NT2/D1 (cell line): ENCODE measurements around the gene ACTN4.

Source experiments
- DNase-seq: peaks from one replicate; pipeline ENCODE4 v3.0.0-alpha.2; 2011; ENCODE audit warnings: low read depth, low spot score
- H3K27me3 ChIP-seq: 2 replicates; pipeline ENCODE4 v1.6.0; 2011; ENCODE audit warnings: mild to moderate bottlenecking; ENCODE audit not compliant: insufficient read length, insufficient read depth
- H3K36me3 ChIP-seq: 2 replicates; pipeline ENCODE4 v1.6.1; 2011; ENCODE audit warnings: mild to moderate bottlenecking, low read length, mixed read lengths; ENCODE audit not compliant: insufficient read depth, insufficient read length
- H3K4me1 ChIP-seq: 2 replicates; pipeline ENCODE4 v1.5.1; 2011; ENCODE audit not compliant: insufficient read depth, insufficient read length
- H3K4me3 ChIP-seq: 2 replicates; pipeline ENCODE4 v1.5.1; 2011; ENCODE audit warnings: low read depth; ENCODE audit not compliant: insufficient read length
- H3K9ac ChIP-seq: 2 replicates; pipeline ENCODE4 v1.6.0; 2011; ENCODE audit warnings: low read depth; ENCODE audit not compliant: insufficient read length
- H3K9me3 ChIP-seq: 2 replicates; pipeline ENCODE4 v1.5.1; 2011; ENCODE audit warnings: mild to moderate bottlenecking, low read length; ENCODE audit not compliant: insufficient read depth
- SUZ12 ChIP-seq: IDR thresholded peaks from 2 replicates; pipeline ENCODE4 v1.6.1; 2011; ENCODE audit not compliant: insufficient read length, insufficient read depth; ENCODE audit errors: extremely low read depth
- YY1 ChIP-seq: IDR thresholded peaks from 2 replicates; pipeline ENCODE4 v1.6.1; 2011; ENCODE audit not compliant: insufficient read length, insufficient read depth
- ZNF274 ChIP-seq: IDR thresholded peaks from 2 replicates; pipeline ENCODE4 v1.6.1; 2011; ENCODE audit warnings: mild to moderate bottlenecking, low read depth, low read length

ACTN4 gene

GRCh38 chr19:38727306-38727867 is 79.9 kb downstream of the ACTN4 start:
- H3K9me3 ChIP-seq, result no peaks in the 10 kb centered on the region
- DNase-seq, result no peak
- no peak overlapping the region for H3K9ac ChIP-seq
- H3K4me1 ChIP-seq, result peaks cover 8% of the 10 kb centered on the region
- H3K27me3 ChIP-seq, result no peaks in the 10 kb centered on the region
- TF ChIP-seq YY1 (no peak), ZNF274 (no peak), SUZ12 (no peak)
- H3K4me3 ChIP-seq, result no peak overlapping the region
- H3K36me3 ChIP-seq, result peaks cover 94% of the 10 kb centered on the region

- H3K27me3 ChIP-seq, result no peaks in the 10 kb centered on the region
- TF ChIP-seq ZNF274, result no peak
- no peak for TF ChIP-seq YY1
- TF ChIP-seq SUZ12, result no peak
- H3K9me3 ChIP-seq, result no peaks in the 10 kb centered on the region
- H3K4me1 ChIP-seq, result peaks cover 8% of the 10 kb centered on the region
- H3K4me3 ChIP-seq, result no peak overlapping the region
- no peak for DNase-seq
- H3K9ac ChIP-seq, result no peak overlapping the region
- peaks cover 92% of the 10 kb centered on the region for H3K36me3 ChIP-seq
These were observed 80.6 kb downstream of the ACTN4 start for GRCh38 chr19:38727868-38728660.

GRCh38 chr19:38728752-38729541 is 81.5 kb downstream of the ACTN4 start:
- Histone ChIP-seq H3K9ac (no peak overlapping the region), H3K4me1 (peaks cover 8% of the 10 kb centered on the region), H3K4me3 (no peak overlapping the region), H3K27me3 (no peaks in the 10 kb centered on the region), H3K9me3 (no peaks in the 10 kb centered on the region), H3K36me3 (peaks cover 84% of the 10 kb centered on the region)
- TF ChIP-seq ZNF274 (no peak), SUZ12 (no peak), YY1 (no peak)
- no peak for DNase-seq

GRCh38 chr19:38729653-38730469 is 82.4 kb downstream of the ACTN4 start:
- Histone ChIP-seq H3K27me3 (no peaks in the 10 kb centered on the region), H3K9ac (no peak overlapping the region), H3K4me3 (no peak overlapping the region), H3K36me3 (peaks cover 74% of the 10 kb centered on the region), H3K9me3 (no peaks in the 10 kb centered on the region), H3K4me1 (peaks cover 13% of the 10 kb centered on the region)
- peak; percentile 43 for DNase-seq
- TF ChIP-seq YY1, result no peak
- TF ChIP-seq ZNF274, result no peak
- no peak for TF ChIP-seq SUZ12

DNA sequence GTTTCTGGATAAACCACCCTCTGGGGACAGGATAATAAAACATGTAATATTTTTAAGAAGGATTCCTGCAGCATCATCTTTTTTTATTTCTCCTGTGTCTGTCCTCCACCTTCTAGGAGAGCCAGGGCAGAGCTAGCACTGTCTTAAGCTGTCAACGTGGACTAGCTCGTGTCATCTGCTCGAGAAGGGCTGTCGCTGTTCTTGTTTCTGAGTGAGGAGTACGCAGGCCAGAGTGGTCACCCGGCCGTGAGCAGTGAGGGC is 83.0 kb downstream of the ACTN4 start:
- DNase-seq, result no peak
- TF ChIP-seq SUZ12 (no peak), YY1 (no peak), ZNF274 (no peak)
- peaks cover 14% of the 10 kb centered on the region for H3K4me1 ChIP-seq
- H3K9ac ChIP-seq, result no peak overlapping the region
- no peaks in the 10 kb centered on the region for H3K27me3 ChIP-seq
- H3K36me3 ChIP-seq, result peaks cover 69% of the 10 kb centered on the region
- H3K9me3 ChIP-seq, result no peaks in the 10 kb centered on the region
- H3K4me3 ChIP-seq, result no peak overlapping the region

DNA sequence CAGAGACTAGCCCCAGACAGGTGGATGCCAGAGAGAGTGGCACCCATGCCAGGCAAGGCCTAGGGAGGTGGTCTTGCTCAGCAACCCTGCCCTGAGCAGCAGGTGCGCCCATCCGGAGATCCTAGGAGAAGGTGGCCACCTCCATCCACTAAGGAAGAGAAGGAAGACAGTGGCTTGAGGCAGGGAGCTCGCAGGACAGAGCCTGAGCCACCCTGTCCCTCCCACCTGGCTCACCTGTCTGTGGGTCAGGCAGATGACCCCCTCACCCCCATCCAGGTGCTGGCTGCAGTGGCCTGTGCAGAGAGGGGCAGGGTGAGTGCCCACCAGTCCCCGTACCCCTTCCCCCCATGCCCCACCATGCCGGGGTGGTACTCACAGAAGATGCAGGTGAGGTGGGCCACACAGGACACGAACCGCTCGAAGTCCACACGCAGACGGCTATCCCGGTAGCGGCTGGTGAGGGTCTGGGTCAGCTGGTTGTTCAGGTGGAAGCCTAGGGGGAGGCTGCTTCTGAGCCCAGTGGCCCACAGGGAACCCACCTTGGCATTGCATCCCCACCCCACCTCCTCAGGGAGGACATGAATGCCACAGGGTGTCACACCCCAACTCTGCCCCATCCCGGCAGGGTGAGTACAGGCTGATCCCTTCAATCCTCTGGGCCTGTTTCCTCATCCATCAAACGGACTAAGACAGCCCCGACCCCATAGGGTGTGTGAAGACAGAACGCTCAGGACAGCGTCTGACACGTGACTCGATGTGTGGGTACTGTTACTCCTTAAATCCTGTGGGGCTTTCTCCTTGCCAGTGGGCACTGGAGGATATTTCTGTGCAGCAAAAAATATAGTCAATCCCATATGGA is 83.5 kb downstream of the ACTN4 start:
- Histone ChIP-seq H3K27me3 (no peaks in the 10 kb centered on the region), H3K9me3 (no peaks in the 10 kb centered on the region), H3K4me3 (no peak overlapping the region), H3K4me1 (peaks cover 14% of the 10 kb centered on the region), H3K36me3 (peaks cover 63% of the 10 kb centered on the region), H3K9ac (no peak overlapping the region)
- no peak for TF ChIP-seq ZNF274
- TF ChIP-seq SUZ12, result no peak
- no peak for TF ChIP-seq YY1
- no peak for DNase-seq
